ENCODE data around the gene CCNC. TPM values are rescaled to one million over a fixed set of nuclear protein-coding genes. Genes with fewer than 3 reads are reported as not detected.

Gene CCNC
- total RNA-seq, 1 experiment from 2014 or later, result 43.4 TPM

- in situ Hi-C loops (cut with HindIII; ENCODE audit: low pct_unique_long_range_greater_than_20kb, low sequenced_read_pairs) (no loop called here), intact Hi-C loops (cut with micrococcal nuclease; ENCODE audit: unreplicated experiment) (no loop called here)
- ATAC-seq (no peak), DNase-seq (ENCODE audit: low read depth, low spot score) (no peak)
- H3K9me3 ChIP-seq (ENCODE audit: control insufficient read depth, insufficient read depth, low read depth, low read length), result no peaks in the 10 kb centered on the region
- peaks cover 54% of the 10 kb centered on the region for H3K36me3 ChIP-seq (ENCODE audit: control insufficient read depth, insufficient read depth, low read length)
- CTCF ChIA-PET, result no interaction called here
- H3K4me3 ChIP-seq (ENCODE audit: low read depth in 2 of 2, low read length in 2 of 2), result no peak overlapping the region
- POLR2A ChIA-PET, result interaction anchor here (0.6 kb wide), 1 partner anchor 26 kb away, joined by 3 read pairs; no protein-coding TSS in a partner anchor
- no peak overlapping the region for H3K27ac ChIP-seq (ENCODE audit: low read length)
- H3K4me1 ChIP-seq (ENCODE audit: control insufficient read depth, insufficient read depth, low read length), result no peaks in the 10 kb centered on the region
- no TSS peak for BruUV-seq (replicated peaks)
- no peaks in the 10 kb centered on the region for H3K27me3 ChIP-seq (ENCODE audit: control insufficient read depth, insufficient read depth, low read length)
- TF ChIP-seq SIN3A (IDR thresholded peaks at IDR 0.05; ENCODE audit: borderline replicate concordance, insufficient read depth, low read depth, low read length), result no peak
- TF ChIP-seq, protein P1, sequence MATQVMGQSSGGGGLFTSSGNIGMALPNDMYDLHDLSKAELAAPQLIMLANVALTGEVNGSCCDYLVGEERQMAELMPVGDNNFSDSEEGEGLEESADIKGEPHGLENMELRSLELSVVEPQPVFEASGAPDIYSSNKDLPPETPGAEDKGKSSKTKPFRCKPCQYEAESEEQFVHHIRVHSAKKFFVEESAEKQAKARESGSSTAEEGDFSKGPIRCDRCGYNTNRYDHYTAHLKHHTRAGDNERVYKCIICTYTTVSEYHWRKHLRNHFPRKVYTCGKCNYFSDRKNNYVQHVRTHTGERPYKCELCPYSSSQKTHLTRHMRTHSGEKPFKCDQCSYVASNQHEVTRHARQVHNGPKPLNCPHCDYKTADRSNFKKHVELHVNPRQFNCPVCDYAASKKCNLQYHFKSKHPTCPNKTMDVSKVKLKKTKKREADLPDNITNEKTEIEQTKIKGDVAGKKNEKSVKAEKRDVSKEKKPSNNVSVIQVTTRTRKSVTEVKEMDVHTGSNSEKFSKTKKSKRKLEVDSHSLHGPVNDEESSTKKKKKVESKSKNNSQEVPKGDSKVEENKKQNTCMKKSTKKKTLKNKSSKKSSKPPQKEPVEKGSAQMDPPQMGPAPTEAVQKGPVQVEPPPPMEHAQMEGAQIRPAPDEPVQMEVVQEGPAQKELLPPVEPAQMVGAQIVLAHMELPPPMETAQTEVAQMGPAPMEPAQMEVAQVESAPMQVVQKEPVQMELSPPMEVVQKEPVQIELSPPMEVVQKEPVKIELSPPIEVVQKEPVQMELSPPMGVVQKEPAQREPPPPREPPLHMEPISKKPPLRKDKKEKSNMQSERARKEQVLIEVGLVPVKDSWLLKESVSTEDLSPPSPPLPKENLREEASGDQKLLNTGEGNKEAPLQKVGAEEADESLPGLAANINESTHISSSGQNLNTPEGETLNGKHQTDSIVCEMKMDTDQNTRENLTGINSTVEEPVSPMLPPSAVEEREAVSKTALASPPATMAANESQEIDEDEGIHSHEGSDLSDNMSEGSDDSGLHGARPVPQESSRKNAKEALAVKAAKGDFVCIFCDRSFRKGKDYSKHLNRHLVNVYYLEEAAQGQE (IDR thresholded peaks at IDR 0.05; ENCODE audit: insufficient read depth in 1 of 2, low read depth in 2 of 2, low read length in 1 of 2), result no peak
- TF ChIP-seq, protein P2, sequence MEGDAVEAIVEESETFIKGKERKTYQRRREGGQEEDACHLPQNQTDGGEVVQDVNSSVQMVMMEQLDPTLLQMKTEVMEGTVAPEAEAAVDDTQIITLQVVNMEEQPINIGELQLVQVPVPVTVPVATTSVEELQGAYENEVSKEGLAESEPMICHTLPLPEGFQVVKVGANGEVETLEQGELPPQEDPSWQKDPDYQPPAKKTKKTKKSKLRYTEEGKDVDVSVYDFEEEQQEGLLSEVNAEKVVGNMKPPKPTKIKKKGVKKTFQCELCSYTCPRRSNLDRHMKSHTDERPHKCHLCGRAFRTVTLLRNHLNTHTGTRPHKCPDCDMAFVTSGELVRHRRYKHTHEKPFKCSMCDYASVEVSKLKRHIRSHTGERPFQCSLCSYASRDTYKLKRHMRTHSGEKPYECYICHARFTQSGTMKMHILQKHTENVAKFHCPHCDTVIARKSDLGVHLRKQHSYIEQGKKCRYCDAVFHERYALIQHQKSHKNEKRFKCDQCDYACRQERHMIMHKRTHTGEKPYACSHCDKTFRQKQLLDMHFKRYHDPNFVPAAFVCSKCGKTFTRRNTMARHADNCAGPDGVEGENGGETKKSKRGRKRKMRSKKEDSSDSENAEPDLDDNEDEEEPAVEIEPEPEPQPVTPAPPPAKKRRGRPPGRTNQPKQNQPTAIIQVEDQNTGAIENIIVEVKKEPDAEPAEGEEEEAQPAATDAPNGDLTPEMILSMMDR (IDR thresholded peaks at IDR 0.05), result no peak
- TF ChIP-seq POLR2AphosphoS5 (IDR thresholded peaks at IDR 0.05; ENCODE audit: low read depth, low read length), result no peak
- TF ChIP-seq TCF7L2 (IDR thresholded peaks at IDR 0.05; ENCODE audit: low read depth, low read length), result no peak
These were observed 19.8 kb downstream of the CCNC start for GRCh38 chr6:99548706-99549105.

DNA sequence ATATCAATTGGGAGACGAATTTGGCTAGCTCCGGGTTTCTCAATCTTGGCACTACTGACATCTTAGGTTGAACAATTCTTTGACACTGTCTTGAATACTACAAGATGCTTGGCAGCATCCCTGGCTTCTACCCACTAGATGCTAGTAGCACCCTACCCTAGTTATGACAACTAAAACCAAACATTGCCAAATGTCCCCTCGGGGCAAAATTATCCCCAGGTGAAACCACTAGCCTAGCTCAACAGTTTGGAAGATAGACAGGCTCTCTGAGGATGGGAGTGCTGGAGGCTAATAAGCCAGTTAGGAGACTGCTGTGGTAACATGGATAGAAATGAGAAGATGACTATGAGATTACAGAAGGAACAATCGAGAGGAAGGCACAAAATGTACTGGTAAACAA lies 20.9 kb downstream of the CCNC start:
- H3K36me3 ChIP-seq (ENCODE audit: control insufficient read depth, insufficient read depth, low read length), result peaks cover 64% of the 10 kb centered on the region
- no TSS peak for BruUV-seq (replicated peaks)
- H3K4me3 ChIP-seq (ENCODE audit: low read depth in 2 of 2, low read length in 2 of 2), result no peak overlapping the region
- DNase-seq (ENCODE audit: low read depth, low spot score), result no peak
- no peaks in the 10 kb centered on the region for H3K9me3 ChIP-seq (ENCODE audit: control insufficient read depth, insufficient read depth, low read depth, low read length)
- ChIA-PET POLR2A (interaction anchor here (0.6 kb wide), 1 partner anchor 177 kb away, joined by 23 read pairs; no protein-coding TSS in a partner anchor), CTCF (no interaction called here)
- intact Hi-C loops (cut with micrococcal nuclease; ENCODE audit: unreplicated experiment) (no loop called here), in situ Hi-C loops (cut with HindIII; ENCODE audit: low pct_unique_long_range_greater_than_20kb, low sequenced_read_pairs) (no loop called here)
- no peak overlapping the region for H3K27ac ChIP-seq (ENCODE audit: low read length)
- no peaks in the 10 kb centered on the region for H3K27me3 ChIP-seq (ENCODE audit: control insufficient read depth, insufficient read depth, low read length)
- no peaks in the 10 kb centered on the region for H3K4me1 ChIP-seq (ENCODE audit: control insufficient read depth, insufficient read depth, low read length)
- ATAC-seq, result no peak
- TF ChIP-seq, protein P2 (IDR thresholded peaks at IDR 0.05), result no peak
- TF ChIP-seq, protein P1 (IDR thresholded peaks at IDR 0.05; ENCODE audit: insufficient read depth in 1 of 2, low read depth in 2 of 2, low read length in 1 of 2), result no peak
- TF ChIP-seq TCF7L2 (IDR thresholded peaks at IDR 0.05; ENCODE audit: low read depth, low read length) (no peak), POLR2AphosphoS5 (IDR thresholded peaks at IDR 0.05; ENCODE audit: low read depth, low read length) (no peak), SIN3A (IDR thresholded peaks at IDR 0.05; ENCODE audit: borderline replicate concordance, insufficient read depth, low read depth, low read length) (no peak)

Data from Panc1 (cell line).